HUES64 (cell line): ENCODE measurements around the gene SCIMP.
A peak's percentile ranks its signal among the peaks of the same experiment; 100 is the strongest.
"Not testable (repeated sequence)": the region's sequence is repeated elsewhere in the genome, so short reads cannot be mapped to it uniquely, and the experiment has no call there.

Experiments used
- H3K27ac ChIP-seq: 2 replicates; pipeline ENCODE4 v1.7.0; 2013; ENCODE audit warnings: low read depth, low read length, inconsistent platforms
- H3K27me3 ChIP-seq: 2 replicates; pipeline ENCODE4 v1.6.1; 2013; ENCODE audit warnings: mild to moderate bottlenecking, low read length; ENCODE audit not compliant: insufficient read depth
- H3K36me3 ChIP-seq: 2 replicates; pipeline ENCODE4 v1.6.1; 2013; ENCODE audit warnings: mild to moderate bottlenecking, low read length; ENCODE audit not compliant: insufficient read depth
- H3K4me1 ChIP-seq: 2 replicates; pipeline ENCODE4 v1.6.1; 2013; ENCODE audit warnings: mild to moderate bottlenecking, low read length, moderate library complexity; ENCODE audit not compliant: insufficient read depth
- H3K4me3 ChIP-seq: 2 replicates; pipeline ENCODE4 v1.5.1; 2013; ENCODE audit warnings: mild to moderate bottlenecking, low read length, moderate library complexity
- H3K9ac ChIP-seq: 2 replicates; pipeline ENCODE4 v1.6.1; 2013; ENCODE audit warnings: mild to moderate bottlenecking, low read depth, low read length
- H3K9me3 ChIP-seq: 2 replicates; pipeline ENCODE4 v1.6.1; 2013; ENCODE audit warnings: low read depth, low read length; ENCODE audit not compliant: insufficient read depth
- WGBS: fragments of 150-250, 120-280 bp; methylation state at CpG from one replicate; pipeline ENCODE4 v1.1.7; 2013; ENCODE audit warnings: missing lambda C conversion rate; 5-methylcytosine and 5-hydroxymethylcytosine counted together

SCIMP gene

DNA sequence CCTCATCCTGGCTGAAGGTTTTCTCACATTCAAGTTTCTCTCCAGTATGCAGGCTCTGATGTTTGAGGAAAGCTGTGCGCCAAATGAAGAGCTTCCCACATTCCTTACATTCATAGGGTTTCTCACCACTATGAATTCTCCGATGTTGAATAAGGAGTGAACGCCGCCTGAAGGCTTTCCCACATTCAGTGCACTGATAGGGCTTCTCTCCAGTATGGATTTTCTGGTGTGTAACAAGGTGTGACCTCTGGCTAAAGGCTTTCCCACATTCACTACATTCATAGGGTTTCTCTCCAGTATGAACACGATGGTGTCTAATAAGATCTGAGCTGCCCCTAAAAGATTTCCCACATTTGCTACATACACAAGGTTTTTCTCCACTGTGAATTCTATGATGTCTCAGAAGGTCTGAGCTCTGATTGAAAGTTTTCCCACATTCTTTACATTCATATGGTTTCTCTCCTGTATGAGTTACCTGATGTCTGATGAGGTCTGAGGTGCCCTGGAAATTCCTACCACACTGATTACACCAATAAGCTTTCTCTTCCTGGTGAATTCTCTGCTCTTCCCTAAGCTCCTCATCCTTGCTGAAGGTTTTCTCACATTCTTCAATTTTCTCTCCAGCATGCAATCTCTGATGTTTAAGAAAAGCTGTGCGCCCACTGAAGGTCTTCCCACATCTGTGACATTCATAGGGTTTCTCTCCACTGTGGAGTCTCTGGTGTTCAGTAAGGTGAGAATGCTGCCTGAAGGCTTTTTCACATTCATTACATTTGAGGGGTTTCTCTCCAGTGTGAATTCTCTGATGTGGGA, 51.9 kb downstream of the SCIMP start:
- Histone ChIP-seq H3K4me1 (no peaks in the 10 kb centered on the region), H3K9ac (no peak overlapping the region), H3K9me3 (peaks cover 100% of the 10 kb centered on the region), H3K27ac (no peak overlapping the region), H3K36me3 (peaks cover 58% of the 10 kb centered on the region), H3K4me3 (peak overlapping the region; percentile 22), H3K27me3 (no peaks in the 10 kb centered on the region)
- 100% methylated on average over 3 of the region's 6 CpGs for WGBS

DNA sequence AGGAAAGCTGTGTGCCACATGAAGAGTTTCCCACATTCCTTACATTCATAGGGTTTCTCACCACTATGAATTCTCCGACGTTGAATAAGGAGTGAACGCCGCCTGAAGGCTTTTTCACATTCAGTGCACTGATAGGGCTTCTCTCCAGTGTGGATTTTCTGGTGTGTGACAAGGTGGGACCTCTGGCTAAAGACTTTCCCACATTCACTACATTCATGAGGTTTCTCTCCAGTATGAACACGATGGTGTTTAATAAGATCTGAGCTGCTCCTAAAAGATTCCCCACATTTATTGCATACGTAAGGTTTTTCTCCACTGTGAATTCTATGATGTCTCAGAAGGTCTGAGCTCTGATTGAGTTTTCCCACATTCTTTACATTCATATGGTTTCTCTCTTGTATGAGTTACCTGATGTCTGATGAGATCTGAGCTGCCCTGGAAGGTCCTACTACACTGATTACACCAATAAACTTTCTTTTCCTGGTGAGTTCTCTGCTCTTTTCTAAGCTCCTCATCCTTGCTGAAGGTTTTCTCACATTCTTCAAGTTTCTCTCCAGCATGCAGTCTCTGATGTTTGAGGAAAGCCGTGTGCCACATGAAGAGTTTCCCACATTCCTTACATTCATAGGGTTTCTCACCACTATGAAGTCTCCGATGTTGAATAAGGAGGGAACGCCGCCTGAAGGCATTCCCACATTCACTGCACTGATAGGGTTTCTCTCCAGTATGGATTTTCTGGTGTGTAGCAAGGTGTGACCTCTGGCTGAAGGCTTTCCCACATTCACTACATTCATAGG, 53.0 kb downstream of the SCIMP start:
- Histone ChIP-seq H3K36me3 (peaks cover 49% of the 10 kb centered on the region), H3K27ac (no peak overlapping the region), H3K9me3 (peaks cover 96% of the 10 kb centered on the region), H3K4me3 (peak overlapping the region; percentile 26), H3K4me1 (no peaks in the 10 kb centered on the region), H3K27me3 (no peaks in the 10 kb centered on the region), H3K9ac (no peak overlapping the region)
- WGBS = 97% methylated on average over 7 of the region's 10 CpGs

DNA sequence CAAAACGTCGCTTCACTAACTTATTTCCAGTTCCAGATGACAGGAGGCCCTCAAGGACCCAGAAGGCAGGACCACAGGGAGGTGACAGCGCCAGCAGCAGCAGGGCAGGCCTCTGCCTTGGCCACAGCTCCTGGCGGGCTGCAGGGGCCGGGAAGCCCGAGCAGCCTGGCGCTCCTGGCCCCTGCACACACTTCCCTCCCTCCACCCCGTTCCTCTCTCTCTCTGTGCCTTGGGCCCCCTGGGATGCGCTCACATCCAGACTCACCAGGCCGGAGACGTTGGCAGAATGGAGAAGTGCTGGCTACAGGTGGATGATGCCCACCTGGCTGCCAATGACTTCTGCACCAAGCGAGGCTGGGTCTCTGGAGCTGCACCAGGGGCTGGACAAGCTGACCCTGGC, 55.7 kb downstream of the SCIMP start:
- 97% methylated on average over 12 of the region's 12 CpGs for WGBS
- Histone ChIP-seq H3K4me3 (no peak overlapping the region), H3K9ac (no peak overlapping the region), H3K27me3 (no peaks in the 10 kb centered on the region), H3K36me3 (peaks cover 42% of the 10 kb centered on the region), H3K4me1 (no peaks in the 10 kb centered on the region), H3K9me3 (peaks cover 75% of the 10 kb centered on the region), H3K27ac (no peak overlapping the region)

DNA sequence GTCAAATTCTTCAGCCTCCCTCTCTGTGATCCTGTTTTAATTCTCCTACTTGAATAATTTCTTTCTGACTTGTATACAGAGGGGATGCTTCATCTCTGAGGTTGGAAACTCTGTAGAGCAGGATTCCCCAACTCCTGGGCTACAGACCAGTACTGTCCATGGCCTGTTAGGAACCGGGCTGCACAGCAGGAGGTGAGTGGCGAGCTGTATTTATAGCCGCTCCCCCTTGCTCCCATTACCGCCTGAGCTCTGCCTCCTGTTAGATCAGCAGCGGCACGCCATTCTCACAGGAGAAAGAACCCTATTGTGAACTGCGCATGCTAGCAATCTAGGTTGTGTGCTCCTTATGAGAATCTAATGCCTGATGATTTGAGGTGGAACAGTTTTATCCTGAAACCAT, 59.6 kb downstream of the SCIMP start:
- H3K36me3 ChIP-seq = peaks cover 17% of the 10 kb centered on the region; the same call in 1 of the 2 replicates
- 96% methylated on average over 7 of the region's 7 CpGs for WGBS

DNA sequence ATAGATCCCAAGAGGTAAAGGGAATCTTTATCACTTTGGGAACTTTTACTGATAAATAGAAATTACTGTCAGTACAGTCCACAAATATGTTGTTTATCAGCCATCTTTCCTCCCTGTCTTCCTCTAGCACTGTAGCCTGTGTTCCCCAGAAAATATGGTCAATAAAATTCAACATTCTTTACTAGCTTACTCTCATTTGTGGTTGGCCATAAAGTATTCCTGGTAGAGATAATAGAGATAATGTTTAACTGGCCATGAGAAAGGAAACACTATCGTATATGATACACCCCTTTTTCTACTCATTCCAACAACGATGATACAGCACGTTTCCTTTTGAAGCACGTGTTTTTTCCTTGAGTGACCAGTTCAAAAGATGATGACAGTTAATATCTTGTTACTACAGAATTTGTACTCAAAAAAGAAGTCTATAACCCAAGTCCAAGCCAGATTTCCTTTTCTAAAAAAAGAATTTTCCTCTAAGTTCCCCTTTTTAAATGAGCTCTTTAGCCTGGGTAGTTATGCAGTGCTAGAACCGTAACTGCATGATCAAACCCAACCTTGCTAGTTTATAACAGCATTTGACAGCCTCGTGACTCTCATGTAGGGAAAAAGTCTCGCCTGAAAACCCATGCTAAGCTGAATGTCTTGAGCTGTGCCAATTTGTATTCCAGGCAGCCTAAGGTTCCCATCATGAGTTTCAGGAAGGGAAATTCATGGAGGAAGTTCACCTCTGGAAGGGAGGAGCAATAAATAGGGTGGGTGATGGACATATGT, 68.7 kb downstream of the SCIMP start:
- 90% methylated on average over 3 of the region's 7 CpGs for WGBS
- H3K27ac ChIP-seq, H3K9ac ChIP-seq, H3K27me3 ChIP-seq, H3K9me3 ChIP-seq, H3K4me3 ChIP-seq, H3K4me1 ChIP-seq, H3K36me3 ChIP-seq: not testable (repeated sequence)

More for the DNA sequence above, 59.6 kb downstream of the SCIMP start:
- H3K4me1 ChIP-seq, H3K4me3 ChIP-seq, H3K9ac ChIP-seq, H3K27ac ChIP-seq, H3K27me3 ChIP-seq: not testable (repeated sequence)
- H3K9me3 ChIP-seq = peaks cover 35% of the 10 kb centered on the region

DNA sequence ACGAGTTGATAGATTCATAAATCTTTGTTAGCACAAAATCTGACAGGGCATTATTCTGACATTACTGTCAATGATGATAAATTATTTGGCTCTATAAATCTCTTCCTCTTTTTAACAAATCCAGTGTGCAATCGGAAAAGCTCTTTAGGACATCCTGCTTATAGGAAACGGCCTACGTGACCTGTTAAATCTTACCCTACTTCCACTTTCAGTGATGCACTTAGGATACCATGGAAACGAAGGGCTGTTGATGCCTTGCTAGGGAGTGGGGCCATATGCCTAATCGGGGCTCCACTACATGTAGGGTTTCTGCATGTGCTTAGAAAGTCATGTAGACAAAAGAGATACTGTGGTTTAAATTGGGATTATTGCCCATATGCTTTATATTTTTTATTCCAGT, 70.2 kb downstream of the SCIMP start:
- H3K27me3 ChIP-seq = no peaks in the 10 kb centered on the region
- H3K4me1 ChIP-seq = no peaks in the 10 kb centered on the region; the same call in 1 of the 2 replicates
- H3K36me3 ChIP-seq = no peaks in the 10 kb centered on the region
- no peaks in the 10 kb centered on the region for H3K9me3 ChIP-seq
- 92% methylated on average over 6 of the region's 6 CpGs for WGBS
- H3K4me3 ChIP-seq = no peak overlapping the region
- H3K27ac ChIP-seq = no peak overlapping the region
- H3K9ac ChIP-seq = no peak overlapping the region

DNA sequence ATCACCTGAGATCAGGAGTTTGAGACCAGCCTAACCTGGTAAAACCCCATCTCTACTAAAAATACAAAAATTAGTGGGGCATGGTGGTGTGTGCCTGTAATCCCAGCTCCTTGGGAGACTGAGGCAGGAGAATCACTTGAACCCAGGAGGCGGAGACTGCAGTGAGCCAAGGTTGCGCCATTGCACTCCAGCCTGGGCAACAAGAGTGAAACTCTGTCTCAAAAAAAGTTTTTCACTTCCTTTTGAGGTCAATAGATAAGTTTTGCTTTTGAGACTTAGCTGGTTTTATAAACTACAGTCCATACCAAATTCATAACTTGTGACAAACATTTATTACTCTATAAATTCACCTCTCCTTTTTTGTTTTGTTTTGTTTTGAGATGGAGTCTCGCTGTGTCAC, 72.9 kb downstream of the SCIMP start:
- H3K36me3 ChIP-seq, H3K27me3 ChIP-seq, H3K9me3 ChIP-seq, H3K4me3 ChIP-seq, H3K4me1 ChIP-seq, H3K27ac ChIP-seq, H3K9ac ChIP-seq: not testable (repeated sequence)
- WGBS = 86% methylated on average over 3 of the region's 3 CpGs

- not testable (repeated sequence) for H3K4me3 ChIP-seq, H3K4me1 ChIP-seq, H3K27ac ChIP-seq, H3K9ac ChIP-seq, H3K27me3 ChIP-seq, H3K36me3 ChIP-seq, H3K9me3 ChIP-seq
- WGBS = no CpG with 5 or more reads among the region's 1 CpG
Measured at GRCh38 chr17:5160702-5161101, 74.0 kb downstream of the SCIMP start.
